AG09309 (cell line): ENCODE measurements around the gene MICAL3.

ENCODE experiments used
- DNase-seq: peaks from one replicate; pipeline ENCODE4 v3.0.0-alpha.2; 2010; ENCODE audit warnings: low read depth
- H3K4me3 ChIP-seq: 2 replicates; pipeline ENCODE4 v1.5.1; 2011; ENCODE audit warnings: mild to moderate bottlenecking, low read depth, low read length, moderate library complexity; ENCODE audit not compliant: control insufficient read depth
- TF ChIP-seq, protein P1 (sequence below): IDR thresholded peaks from 2 replicates; pipeline ENCODE4 v1.5.1; 2011; ENCODE audit warnings: mild to moderate bottlenecking, low read depth, low read length, inconsistent platforms; ENCODE audit not compliant: insufficient read depth, control insufficient read depth; ENCODE audit errors: missing control alignments

The MICAL3 gene

DNA sequence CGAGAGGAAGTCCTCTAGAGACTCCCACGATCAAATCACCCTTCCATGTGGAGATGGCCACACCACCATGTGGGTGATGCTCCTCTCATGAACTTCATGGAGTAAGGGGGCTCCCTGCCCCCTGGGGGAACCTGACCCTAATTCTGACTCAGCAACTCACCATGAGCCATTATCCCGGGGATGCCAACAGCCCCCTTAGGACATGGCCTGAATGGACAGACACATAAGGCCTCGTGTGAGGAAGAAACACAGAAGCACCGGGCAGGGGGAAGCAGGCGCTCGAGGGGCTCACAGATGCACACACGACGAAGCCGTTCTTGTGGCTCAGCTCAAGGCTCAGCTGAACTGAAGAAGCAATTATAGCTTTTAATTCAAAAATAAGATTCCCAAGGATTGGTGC is 150.6 kb downstream of the MICAL3 start:
- no peak for DNase-seq
- H3K4me3 ChIP-seq, result no peak overlapping the region
- TF ChIP-seq, protein P1, sequence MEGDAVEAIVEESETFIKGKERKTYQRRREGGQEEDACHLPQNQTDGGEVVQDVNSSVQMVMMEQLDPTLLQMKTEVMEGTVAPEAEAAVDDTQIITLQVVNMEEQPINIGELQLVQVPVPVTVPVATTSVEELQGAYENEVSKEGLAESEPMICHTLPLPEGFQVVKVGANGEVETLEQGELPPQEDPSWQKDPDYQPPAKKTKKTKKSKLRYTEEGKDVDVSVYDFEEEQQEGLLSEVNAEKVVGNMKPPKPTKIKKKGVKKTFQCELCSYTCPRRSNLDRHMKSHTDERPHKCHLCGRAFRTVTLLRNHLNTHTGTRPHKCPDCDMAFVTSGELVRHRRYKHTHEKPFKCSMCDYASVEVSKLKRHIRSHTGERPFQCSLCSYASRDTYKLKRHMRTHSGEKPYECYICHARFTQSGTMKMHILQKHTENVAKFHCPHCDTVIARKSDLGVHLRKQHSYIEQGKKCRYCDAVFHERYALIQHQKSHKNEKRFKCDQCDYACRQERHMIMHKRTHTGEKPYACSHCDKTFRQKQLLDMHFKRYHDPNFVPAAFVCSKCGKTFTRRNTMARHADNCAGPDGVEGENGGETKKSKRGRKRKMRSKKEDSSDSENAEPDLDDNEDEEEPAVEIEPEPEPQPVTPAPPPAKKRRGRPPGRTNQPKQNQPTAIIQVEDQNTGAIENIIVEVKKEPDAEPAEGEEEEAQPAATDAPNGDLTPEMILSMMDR, result no peak

DNA sequence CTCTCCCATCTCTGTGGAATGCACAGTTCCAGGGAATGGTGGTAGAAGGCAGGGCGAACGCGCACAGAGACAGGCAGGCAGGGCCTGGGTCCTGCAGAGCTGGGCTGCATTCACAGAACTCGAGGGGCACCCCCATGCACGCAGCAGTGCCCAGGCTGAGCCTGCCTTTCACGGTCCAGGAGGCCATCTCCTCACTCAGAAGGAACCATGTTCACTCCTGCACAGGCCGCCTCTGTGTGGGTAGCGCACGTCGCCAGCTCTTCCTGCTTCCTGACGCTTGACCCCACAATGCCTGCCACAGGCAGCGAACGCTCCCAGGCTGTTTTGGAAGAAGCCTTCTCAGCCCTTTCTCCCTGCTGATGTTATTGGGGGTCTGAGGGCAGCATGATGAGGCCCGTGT is 151.2 kb downstream of the MICAL3 start:
- no peak overlapping the region for H3K4me3 ChIP-seq
- no peak for DNase-seq
- TF ChIP-seq, protein P1, result no peak

DNA sequence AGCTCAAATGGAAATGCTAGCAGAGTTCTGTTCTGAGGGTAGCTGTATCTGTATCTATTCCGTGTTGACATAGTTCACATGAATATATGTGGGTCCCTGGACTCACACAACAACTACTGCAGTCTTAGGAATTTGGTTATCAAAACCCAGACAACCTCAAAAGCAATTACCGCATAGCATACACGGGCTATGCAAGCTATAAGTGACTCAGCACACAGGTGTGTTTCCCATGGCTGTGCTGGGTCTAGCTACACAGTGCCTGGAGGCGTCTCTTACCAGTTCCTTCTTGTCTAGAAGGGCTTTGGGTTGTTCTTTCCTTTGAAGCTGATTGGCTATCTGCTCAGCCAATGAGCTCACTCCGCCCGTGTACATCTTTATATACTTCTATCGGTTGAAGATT is 151.9 kb downstream of the MICAL3 start:
- no peak for DNase-seq
- no peak overlapping the region for H3K4me3 ChIP-seq
- TF ChIP-seq, protein P1, result no peak

DNA sequence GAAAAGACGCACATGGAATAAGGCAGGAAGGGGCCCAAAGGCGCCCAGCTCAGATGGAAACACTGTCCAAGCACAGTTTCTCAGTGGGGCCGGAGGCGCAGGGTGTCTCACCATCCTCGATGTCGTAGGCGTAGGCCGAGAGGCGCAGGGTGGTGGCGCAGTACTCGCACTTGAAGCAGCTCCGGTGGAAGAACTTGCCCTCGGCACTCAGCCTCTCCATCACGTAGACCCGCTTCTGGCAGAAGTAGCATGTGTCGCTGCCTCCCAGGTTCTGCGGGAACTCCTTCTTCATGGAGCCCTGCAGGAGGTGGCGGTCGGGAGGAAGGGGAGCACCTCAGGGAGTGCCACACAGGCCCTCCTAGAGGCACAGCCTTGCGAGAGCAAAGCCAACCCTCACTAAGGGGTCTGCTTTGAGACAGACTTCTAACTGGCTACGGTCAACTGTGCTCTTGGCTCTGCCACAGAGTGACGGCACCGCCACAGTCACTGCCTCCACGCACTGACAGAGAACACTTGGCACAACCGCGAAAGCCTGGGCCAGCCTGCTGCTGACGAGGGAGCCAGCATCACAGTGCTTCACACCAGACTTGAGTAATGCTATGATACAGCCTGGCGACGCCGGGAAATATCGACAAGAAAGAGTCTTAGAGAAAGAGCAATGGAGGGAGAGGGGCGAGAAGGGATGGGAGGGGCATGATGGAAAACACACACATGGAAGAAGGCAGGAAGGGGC is 152.5 kb downstream of the MICAL3 start:
- DNase-seq, result no peak
- no peak overlapping the region for H3K4me3 ChIP-seq
- TF ChIP-seq, protein P1, result no peak

DNA sequence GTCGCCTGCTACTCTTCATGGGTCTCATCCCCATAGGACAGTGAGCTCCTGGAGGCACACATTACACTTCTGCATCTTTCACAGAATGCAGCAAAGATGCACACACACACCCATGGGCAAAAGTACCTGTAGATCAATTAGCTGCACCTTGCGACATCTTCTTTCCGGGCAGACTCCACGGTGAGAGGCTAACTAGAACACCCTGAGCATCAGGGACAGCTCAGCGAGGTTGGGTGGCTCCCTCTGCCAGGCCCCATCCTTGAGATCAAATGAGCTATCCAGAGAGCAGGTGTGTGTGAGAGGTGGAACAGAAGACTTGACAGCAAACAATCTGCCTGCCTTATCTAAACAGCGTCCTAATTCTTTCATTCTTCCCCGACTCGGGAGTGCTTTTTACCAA is 154.0 kb downstream of the MICAL3 start:
- DNase-seq, result no peak
- H3K4me3 ChIP-seq, result no peak overlapping the region
- TF ChIP-seq, protein P1, result no peak

DNA sequence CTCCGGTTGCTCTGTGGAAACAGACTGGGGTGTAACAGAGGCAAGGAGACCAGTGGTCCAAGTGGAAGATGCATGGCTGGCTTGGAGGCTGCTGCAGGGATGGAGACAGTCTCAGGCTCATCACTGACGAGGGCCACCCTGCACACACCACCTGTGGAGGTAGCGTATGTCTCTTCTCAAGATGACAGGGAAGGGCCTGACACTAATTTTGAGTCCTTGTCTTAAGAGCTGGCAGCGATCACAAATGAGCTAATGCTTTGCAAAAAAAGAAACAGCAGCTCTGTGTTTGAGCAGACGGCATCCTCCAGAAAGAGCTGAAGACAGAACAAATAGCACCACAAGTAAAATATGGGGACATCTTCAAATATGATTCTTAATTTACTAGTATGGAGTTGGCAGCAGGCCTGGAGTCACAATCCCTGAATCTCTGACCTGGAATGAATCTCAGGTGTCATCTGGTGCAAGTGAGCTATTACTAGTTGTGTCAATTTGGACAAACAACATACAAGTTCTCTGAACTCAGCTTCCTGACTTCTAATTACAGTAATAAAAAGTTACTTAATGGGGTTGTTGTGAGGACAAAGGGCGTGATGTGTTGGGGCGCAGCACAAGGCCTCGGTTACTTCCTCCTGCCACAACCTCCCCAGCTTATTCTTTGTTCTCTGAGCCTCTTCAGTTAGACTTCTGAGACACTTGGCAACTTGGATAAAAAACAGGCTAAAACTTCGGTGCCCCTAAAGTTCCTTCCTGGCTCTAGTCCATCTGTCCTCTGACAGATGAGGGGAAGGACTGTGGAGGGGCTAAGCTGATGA is 154.9 kb downstream of the MICAL3 start:
- DNase-seq, result no peak
- TF ChIP-seq, protein P1, result no peak

DNA sequence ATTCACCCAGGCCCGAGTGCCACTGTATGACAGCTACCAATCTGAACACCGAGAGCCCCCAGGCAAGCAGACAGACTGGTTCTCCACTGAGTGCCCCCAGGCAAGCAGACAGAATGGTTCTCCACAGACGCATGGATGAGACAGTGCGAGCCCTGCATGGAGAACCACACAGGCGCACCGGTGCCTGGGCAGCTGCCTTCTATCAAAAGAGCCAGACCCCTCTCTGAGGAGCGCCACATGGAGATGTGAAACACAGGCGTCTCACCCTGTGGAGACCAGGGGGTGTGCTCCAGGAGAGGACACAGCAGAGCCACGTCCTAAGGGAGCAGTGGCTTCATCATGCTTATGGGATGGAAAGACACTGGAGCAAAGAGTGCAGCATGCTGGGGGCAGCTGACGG is 155.6 kb downstream of the MICAL3 start:
- no peak for DNase-seq
- no peak overlapping the region for H3K4me3 ChIP-seq
- TF ChIP-seq, protein P1, result no peak

More for the DNA sequence above, 154.9 kb downstream of the MICAL3 start:
- H3K4me3 ChIP-seq, result no peak overlapping the region
